ENCODE measurements around the gene OSBPL8. TPM values are rescaled to one million over a fixed set of nuclear protein-coding genes. Genes with fewer than 3 reads are reported as not detected.

Gene OSBPL8
- total RNA-seq, 1 donor from 2014 or later, result 119 TPM

GRCh38 chr12:76537923-76538322 is 21.6 kb downstream of the OSBPL8 start:
- no peak overlapping the region for H3K4me3 Mint-ChIP-seq (ENCODE audit: unreplicated experiment)
- Histone ChIP-seq H4K20me1 (ENCODE audit: insufficient read depth, low read length) (peaks cover 29% of the 10 kb centered on the region), H3K36me3 (ENCODE audit: insufficient read depth, low read length) (no peaks in the 10 kb centered on the region), H3K9me3 (ENCODE audit: insufficient read depth, low read depth, low read length) (no peaks in the 10 kb centered on the region), H3K4me2 (ENCODE audit: low read length) (no peak overlapping the region), H3K4me3 (ENCODE audit: insufficient read depth, low read depth, low read length) (no peak overlapping the region), H3K27me3 (ENCODE audit: insufficient read depth, low read length) (no peaks in the 10 kb centered on the region), H3K9ac (ENCODE audit: low read length) (no peak overlapping the region), H3K4me1 (ENCODE audit: insufficient read depth, low read length) (no peaks in the 10 kb centered on the region), H2AFZ (ENCODE audit: low read depth, low read length) (no peak overlapping the region), H3K27ac (ENCODE audit: low read depth, low read length) (no peak overlapping the region), H3K79me2 (ENCODE audit: insufficient read depth, low read length) (peaks cover 86% of the 10 kb centered on the region)
- FAIRE-seq (no peak), DNase-seq (ENCODE audit: low read depth) (no peak)
- TF ChIP-seq CTCF (IDR thresholded peaks at IDR 0.05; ENCODE audit: insufficient read depth, low read depth, low read length), result no peak
- peaks cover 15% of the 10 kb centered on the region for H3K4me1 Mint-ChIP-seq (ENCODE audit: low read depth, unreplicated experiment)
- no peaks in the 10 kb centered on the region for H3K9me3 Mint-ChIP-seq (ENCODE audit: unreplicated experiment)
- no peaks in the 10 kb centered on the region for H3K27me3 Mint-ChIP-seq (ENCODE audit: low read depth, unreplicated experiment)
- H3K27ac Mint-ChIP-seq (ENCODE audit: unreplicated experiment), result no peak overlapping the region
- H3K36me3 Mint-ChIP-seq (ENCODE audit: low read depth, unreplicated experiment), result no peaks in the 10 kb centered on the region

- H3K4me3 Mint-ChIP-seq (ENCODE audit: unreplicated experiment), result no peak overlapping the region
- Histone ChIP-seq H4K20me1 (ENCODE audit: insufficient read depth, low read length) (peaks cover 24% of the 10 kb centered on the region), H3K36me3 (ENCODE audit: insufficient read depth, low read length) (no peaks in the 10 kb centered on the region), H3K79me2 (ENCODE audit: insufficient read depth, low read length) (peaks cover 82% of the 10 kb centered on the region), H3K27me3 (ENCODE audit: insufficient read depth, low read length) (no peaks in the 10 kb centered on the region), H3K4me1 (ENCODE audit: insufficient read depth, low read length) (no peaks in the 10 kb centered on the region), H3K4me3 (ENCODE audit: insufficient read depth, low read depth, low read length) (no peak overlapping the region), H2AFZ (ENCODE audit: low read depth, low read length) (no peak overlapping the region), H3K27ac (ENCODE audit: low read depth, low read length) (no peak overlapping the region), H3K4me2 (ENCODE audit: low read length) (no peak overlapping the region), H3K9ac (ENCODE audit: low read length) (no peak overlapping the region), H3K9me3 (ENCODE audit: insufficient read depth, low read depth, low read length) (no peaks in the 10 kb centered on the region)
- H3K27me3 Mint-ChIP-seq (ENCODE audit: low read depth, unreplicated experiment), result no peaks in the 10 kb centered on the region
- TF ChIP-seq CTCF (IDR thresholded peaks at IDR 0.05; ENCODE audit: insufficient read depth, low read depth, low read length) (no peak), EZH2 (IDR thresholded peaks at IDR 0.05; ENCODE audit: insufficient read depth, low read length) (no peak)
- no peaks in the 10 kb centered on the region for H3K9me3 Mint-ChIP-seq (ENCODE audit: unreplicated experiment)
- peaks cover 16% of the 10 kb centered on the region for H3K4me1 Mint-ChIP-seq (ENCODE audit: low read depth, unreplicated experiment)
- H3K36me3 Mint-ChIP-seq (ENCODE audit: low read depth, unreplicated experiment), result no peaks in the 10 kb centered on the region
- no peak for FAIRE-seq
- no peak overlapping the region for H3K27ac Mint-ChIP-seq (ENCODE audit: unreplicated experiment)
- no peak for DNase-seq (ENCODE audit: low read depth)
Measured at GRCh38 chr12:76536546-76536945, 23.0 kb downstream of the OSBPL8 start.

- no peak overlapping the region for H3K27ac Mint-ChIP-seq (ENCODE audit: unreplicated experiment)
- DNase-seq (ENCODE audit: low read depth), result no peak
- H4K20me1 ChIP-seq (ENCODE audit: insufficient read depth, low read length), result peaks cover 30% of the 10 kb centered on the region
- no peak overlapping the region for H3K4me3 ChIP-seq (ENCODE audit: insufficient read depth, low read depth, low read length)
- no peak overlapping the region for H2AFZ ChIP-seq (ENCODE audit: low read depth, low read length)
- FAIRE-seq, result no peak
- H3K79me2 ChIP-seq (ENCODE audit: insufficient read depth, low read length), result peaks cover 84% of the 10 kb centered on the region
- no peaks in the 10 kb centered on the region for H3K9me3 ChIP-seq (ENCODE audit: insufficient read depth, low read depth, low read length)
- H3K27me3 Mint-ChIP-seq (ENCODE audit: low read depth, unreplicated experiment), result no peaks in the 10 kb centered on the region
- H3K27me3 ChIP-seq (ENCODE audit: insufficient read depth, low read length), result no peaks in the 10 kb centered on the region
- no peak overlapping the region for H3K4me2 ChIP-seq (ENCODE audit: low read length)
- peaks cover 2% of the 10 kb centered on the region for H3K36me3 Mint-ChIP-seq (ENCODE audit: low read depth, unreplicated experiment)
- H3K36me3 ChIP-seq (ENCODE audit: insufficient read depth, low read length), result no peaks in the 10 kb centered on the region
- peaks cover 15% of the 10 kb centered on the region for H3K4me1 Mint-ChIP-seq (ENCODE audit: low read depth, unreplicated experiment)
- no peaks in the 10 kb centered on the region for H3K4me1 ChIP-seq (ENCODE audit: insufficient read depth, low read length)
- no peaks in the 10 kb centered on the region for H3K9me3 Mint-ChIP-seq (ENCODE audit: unreplicated experiment)
- no peak overlapping the region for H3K27ac ChIP-seq (ENCODE audit: low read depth, low read length)
- no peak overlapping the region for H3K4me3 Mint-ChIP-seq (ENCODE audit: unreplicated experiment)
- H3K9ac ChIP-seq (ENCODE audit: low read length), result no peak overlapping the region
- no peak for TF ChIP-seq CTCF (IDR thresholded peaks at IDR 0.05; ENCODE audit: insufficient read depth, low read depth, low read length)
- no peak for TF ChIP-seq EZH2 (IDR thresholded peaks at IDR 0.05; ENCODE audit: insufficient read depth, low read length)
Measured at GRCh38 chr12:76535170-76535569, 24.4 kb downstream of the OSBPL8 start.

All from astrocyte (in vitro differentiated cells and primary cell).